Astrocyte of the cerebellum (primary cell): Measurements from ENCODE around the gene PIP5K1B.

Experiments
- DNase-seq: peaks from one replicate; pipeline ENCODE4 v3.0.0-alpha.2; 2011; ENCODE audit warnings: low read depth
- H3K4me3 ChIP-seq: 2 replicates; pipeline ENCODE4 v1.5.1; 2011; ENCODE audit warnings: mild to moderate bottlenecking, low read depth, low read length, moderate library complexity
- CTCF ChIP-seq: IDR thresholded peaks from 2 replicates; pipeline ENCODE4 v1.5.1; 2012; ENCODE audit warnings: low read length, low read depth, moderate library complexity, mild to moderate bottlenecking; ENCODE audit errors: missing control alignments
- in situ Hi-C: cut with HindIII; loops from 2 replicates; pipeline ENCODE4 v1.10.0; 2017; ENCODE audit warnings: low sequenced_read_pairs

PIP5K1B gene

GRCh38 chr9:68704814-68705530 lies at the start of gene PIP5K1B:
PIP5K1B (plus strand) TSS chr9:68705240; CDS start chr9:68822615, 117,375 bp downstream.
- no peak for TF ChIP-seq CTCF
- DNase-seq = peak; percentile 5
- H3K4me3 ChIP-seq = peak within 1 kb of the TSS; percentile 42
- in situ Hi-C loops = no loop called here

GRCh38 chr9:68664036-68664435 lies 41.0 kb upstream of the PIP5K1B start:
- no peak for TF ChIP-seq CTCF
- in situ Hi-C loops = no loop called here
- DNase-seq = no peak
- no peak overlapping the region for H3K4me3 ChIP-seq

- no peak overlapping the region for H3K4me3 ChIP-seq
- DNase-seq = no peak
- in situ Hi-C loops = no loop called here
- no peak for TF ChIP-seq CTCF
Observed at GRCh38 chr9:68668127-68668526, 36.9 kb upstream of the PIP5K1B start.

- no peak for TF ChIP-seq CTCF
- in situ Hi-C loops = no loop called here
- no peak overlapping the region for H3K4me3 ChIP-seq
- DNase-seq = no peak
Observed at GRCh38 chr9:68669218-68669617, 35.8 kb upstream of the PIP5K1B start.

GRCh38 chr9:68672215-68672614 lies 32.8 kb upstream of the PIP5K1B start:
- in situ Hi-C loops = no loop called here
- H3K4me3 ChIP-seq = no peak overlapping the region
- no peak for TF ChIP-seq CTCF
- no peak for DNase-seq

GRCh38 chr9:68672625-68673024 lies 32.4 kb upstream of the PIP5K1B start:
- in situ Hi-C loops = no loop called here
- no peak for DNase-seq
- TF ChIP-seq CTCF = no peak
- no peak overlapping the region for H3K4me3 ChIP-seq
